Fibroblast of villous mesenchyme (primary cell): Measurements from ENCODE around the gene RANGAP1. TPM values are rescaled to one million over a fixed set of nuclear protein-coding genes. Genes with fewer than 3 reads are reported as not detected.

Experiments used
- DNase-seq: peaks from one replicate; pipeline ENCODE4 v3.0.0-alpha.2; 2010; ENCODE audit warnings: low read depth
- H3K4me3 ChIP-seq: 2 replicates; pipeline ENCODE4 v1.5.1; 2011; ENCODE audit warnings: low read depth, mild to moderate bottlenecking, low read length
- CTCF ChIP-seq: IDR thresholded peaks from 2 replicates; pipeline ENCODE4 v1.5.1; 2012; ENCODE audit warnings: low read depth, mild to moderate bottlenecking, low read length; ENCODE audit not compliant: insufficient read depth
- total RNA-seq: library from RNA; depleted of rRNA; stranded (reverse); fragments of >200 nt; gene quantifications from 2 replicates; pipeline ENCODE4 v1.2.3, GENCODE V29; 2012

RANGAP1 gene
- total RNA-seq, 1 donor, result 95.9 TPM

DNA sequence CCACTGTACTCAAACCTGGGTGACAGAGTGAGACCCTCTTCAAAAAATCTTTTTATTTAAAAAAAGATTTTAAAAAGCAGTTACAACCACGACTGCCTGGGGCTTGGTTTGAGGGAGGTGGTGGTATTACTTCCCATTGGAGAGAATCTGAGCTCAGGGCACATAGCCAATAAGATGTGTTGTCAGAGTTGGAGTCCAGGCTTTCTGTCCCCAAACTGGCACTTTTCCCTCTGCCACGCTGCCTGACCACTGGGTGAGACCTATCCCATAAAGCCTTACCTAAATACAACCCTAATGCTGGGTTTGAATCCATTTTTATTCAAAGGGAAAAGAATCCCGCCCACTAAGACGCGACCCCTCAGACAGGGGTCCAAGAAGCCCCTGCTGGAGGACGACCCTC lies 56.8 kb downstream of the RANGAP1 start:
- TF ChIP-seq CTCF, result no peak
- no peak for DNase-seq
- no peak overlapping the region for H3K4me3 ChIP-seq

DNA sequence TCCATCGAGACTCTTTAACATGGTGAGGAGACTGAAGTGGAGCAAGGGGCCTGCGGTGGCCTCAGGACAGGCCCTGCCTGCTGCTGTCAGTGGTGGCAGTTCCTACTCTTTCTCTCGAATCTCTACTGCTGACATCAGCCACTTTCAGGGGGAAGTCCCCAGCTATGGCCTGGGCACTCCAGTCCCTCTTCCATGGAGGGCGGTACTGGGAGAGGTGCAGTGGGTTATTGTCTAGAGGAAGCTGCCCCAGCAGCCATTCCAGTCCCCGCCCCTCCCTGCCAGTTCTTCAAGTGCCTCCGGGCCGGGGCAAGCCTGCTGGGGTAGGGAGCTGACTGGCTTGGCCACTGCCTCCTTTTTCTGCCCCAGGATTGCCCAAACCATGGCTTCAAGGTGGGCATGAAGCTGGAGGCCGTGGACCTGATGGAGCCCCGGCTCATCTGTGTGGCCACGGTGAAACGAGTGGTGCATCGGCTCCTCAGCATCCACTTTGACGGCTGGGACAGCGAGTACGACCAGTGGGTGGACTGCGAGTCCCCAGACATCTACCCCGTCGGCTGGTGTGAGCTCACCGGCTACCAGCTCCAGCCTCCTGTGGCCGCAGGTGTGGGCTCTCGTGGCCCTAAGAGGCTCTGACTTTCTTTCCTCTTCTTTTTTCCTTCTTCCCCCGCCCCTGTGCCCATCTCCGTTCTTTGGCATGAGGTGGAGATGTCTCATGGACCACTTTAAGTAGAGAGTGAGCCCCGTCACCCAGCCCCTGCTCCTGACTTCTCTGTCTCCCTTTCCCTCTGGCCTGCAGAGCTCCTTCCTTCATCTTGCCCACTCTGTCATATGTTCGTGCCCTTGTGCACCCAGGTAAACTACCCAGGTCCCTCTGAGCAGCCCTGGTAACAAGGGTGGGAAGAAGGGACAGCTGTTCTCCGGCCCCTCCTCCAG lies 59.0 kb downstream of the RANGAP1 start:
- no peak for DNase-seq
- no peak for TF ChIP-seq CTCF
- no peak overlapping the region for H3K4me3 ChIP-seq

DNA sequence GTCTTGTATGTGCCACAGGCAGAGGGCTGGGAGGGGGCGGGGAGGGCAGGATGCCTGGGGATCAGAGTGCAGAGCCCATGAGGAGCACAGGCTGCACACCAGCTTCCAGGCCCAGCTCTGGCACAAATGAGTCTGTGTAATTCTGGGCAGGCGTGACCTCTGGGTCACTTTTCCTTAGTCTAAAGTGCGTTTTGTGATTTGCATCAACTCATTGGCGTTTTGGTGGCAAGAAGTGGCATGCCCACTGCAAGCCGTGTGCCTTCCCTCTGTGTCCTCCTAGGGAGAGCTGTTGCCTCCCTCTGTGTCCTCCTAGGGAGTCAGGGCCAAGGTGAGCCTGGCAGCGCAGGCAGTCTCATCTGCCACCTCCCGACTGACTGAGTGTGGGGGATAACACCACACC lies 62.5 kb downstream of the RANGAP1 start:
- no peak for TF ChIP-seq CTCF
- no peak overlapping the region for H3K4me3 ChIP-seq
- DNase-seq, result no peak

- no peak for TF ChIP-seq CTCF
- no peak for DNase-seq
- H3K4me3 ChIP-seq, result no peak overlapping the region
These were observed 63.0 kb downstream of the RANGAP1 start for GRCh38 chr22:41222846-41223507.

DNA sequence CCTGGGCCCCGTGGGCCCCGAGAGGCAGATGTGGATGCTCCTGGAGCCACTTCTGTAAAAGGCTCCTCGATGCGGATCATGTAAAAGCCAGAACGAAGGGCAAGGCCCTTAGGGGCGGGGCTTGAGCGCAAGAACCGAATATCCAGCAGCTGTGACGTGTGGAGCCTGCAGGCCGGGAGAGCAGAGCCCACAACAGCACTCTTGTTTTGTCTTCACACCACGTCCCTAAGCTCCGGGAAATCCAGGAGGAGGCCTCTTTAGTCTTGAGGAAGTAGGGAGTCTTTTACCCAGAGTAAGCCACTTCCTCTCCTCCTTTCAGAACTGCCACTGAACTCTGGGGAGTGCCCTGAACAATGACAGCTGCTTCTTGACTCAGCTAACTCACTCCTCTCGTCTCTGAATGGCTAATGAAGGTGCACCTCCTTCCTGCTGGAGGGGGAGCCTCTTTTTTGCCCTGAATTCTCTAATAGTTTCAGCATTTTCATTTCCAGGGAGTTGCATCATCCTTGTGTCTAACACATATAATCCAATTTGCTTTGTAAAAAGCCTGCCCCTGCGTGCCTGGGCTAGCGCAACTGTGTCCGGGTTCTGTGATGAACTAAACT lies 68.3 kb downstream of the RANGAP1 start:
- peak; percentile 93 for DNase-seq

DNA sequence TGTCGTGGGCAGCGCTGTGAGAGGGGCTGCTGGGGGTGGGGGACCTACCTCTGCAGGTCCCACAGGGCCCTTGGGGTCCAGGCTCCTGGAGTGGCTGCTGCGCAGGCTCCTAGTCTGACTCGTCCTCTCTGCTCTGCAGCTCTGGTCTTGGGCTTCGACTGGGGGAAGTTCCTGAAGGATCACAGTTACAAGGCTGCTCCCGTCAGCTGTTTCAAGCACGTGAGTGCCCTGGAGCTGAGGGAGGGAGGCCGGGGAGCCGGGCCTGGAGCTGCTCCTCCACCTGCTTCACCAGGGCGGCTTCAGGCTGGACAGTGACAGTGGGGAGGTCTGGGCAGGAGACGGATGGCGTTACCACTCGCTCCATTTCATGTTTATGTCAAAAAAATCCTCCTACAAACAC lies 69.0 kb downstream of the RANGAP1 start:
- DNase-seq, result peak; percentile 57
- TF ChIP-seq CTCF, result no peak
- H3K4me3 ChIP-seq, result peak overlapping the region; percentile 29

More for the DNA sequence above, 68.3 kb downstream of the RANGAP1 start:
- no peak for TF ChIP-seq CTCF
- peak overlapping the region; percentile 29 for H3K4me3 ChIP-seq
